Thyroid gland (tissue), 4 donors: ENCODE results near the gene EXOC7.
"Not testable (repeated sequence)": the region's sequence is repeated elsewhere in the genome, so short reads cannot be mapped to it uniquely, and the experiment has no call there.

Experiments
- CTCF ChIP-seq, 6 experiments: fragments of 200-600 bp in 3 of 6; fragments of 450-650 bp in 3 of 6; sonication (generic) in 3 of 6; IDR thresholded peaks; one replicate each; pipeline ENCODE4 v1.5.1; 2016 to 2019; ENCODE audit warnings: antibody characterized with exemption in 6 of 6, mild to moderate bottlenecking in 2 of 6, inconsistent platforms in 1 of 6, moderate library complexity in 1 of 6
- POLR2A ChIP-seq, 2 donors: fragments of 450-650 bp; IDR thresholded peaks; one replicate each; pipeline ENCODE4 v1.6.1; 2017; ENCODE audit warnings: antibody characterized with exemption in 2 of 2, mild to moderate bottlenecking in 2 of 2, moderate library complexity in 1 of 2

GRCh38 chr17:76078370-76078769, 25.2 kb downstream of the EXOC7 start:
- TF ChIP-seq POLR2A, CTCF (IDR thresholded peaks at IDR 0.05): not testable (repeated sequence)
